Endodermal cell (in vitro differentiated cells): Measurements from ENCODE around the gene WNT5A. TPM values are rescaled to one million over a fixed set of nuclear protein-coding genes. Genes with fewer than 3 reads are reported as not detected.

Experiments used
- DNase-seq: peaks from one replicate; pipeline ENCODE4 v3.0.0-alpha.2; 2017
- H3K27ac ChIP-seq: 2 replicates; pipeline ENCODE4 v1.5.1; 2013; ENCODE audit warnings: mild to moderate bottlenecking, low read depth, low read length, moderate library complexity
- H3K27me3 ChIP-seq: 2 replicates; pipeline ENCODE4 v1.6.1; 2013; ENCODE audit warnings: mild to moderate bottlenecking, low read length, moderate library complexity; ENCODE audit not compliant: insufficient read depth, control insufficient read depth, poor library complexity, severe bottlenecking
- H3K36me3 ChIP-seq: 2 replicates; pipeline ENCODE4 v1.7.0; 2013; ENCODE audit warnings: mild to moderate bottlenecking, low read length, moderate library complexity; ENCODE audit not compliant: control insufficient read depth, insufficient read depth
- H3K4me1 ChIP-seq: one replicate; pipeline ENCODE4 v1.7.0; 2013; ENCODE audit warnings: low read length; ENCODE audit not compliant: control insufficient read depth, insufficient read depth
- H3K4me3 ChIP-seq: 2 replicates; pipeline ENCODE4 v1.5.1; 2013; ENCODE audit warnings: mild to moderate bottlenecking, low read length, moderate library complexity
- H3K9ac ChIP-seq: 2 replicates; pipeline ENCODE4 v1.6.1; 2013; ENCODE audit warnings: mild to moderate bottlenecking, low read length, moderate library complexity; ENCODE audit not compliant: poor library complexity, severe bottlenecking; ENCODE audit errors: extremely low read depth
- H3K9me3 ChIP-seq: 2 replicates; pipeline ENCODE4 v1.6.1; 2013; ENCODE audit warnings: mild to moderate bottlenecking, low read length, moderate library complexity; ENCODE audit not compliant: control insufficient read depth
- H3K27ac Mint-ChIP-seq: 2 replicates; pipeline ENCODE4 v1.8.0; 2020; ENCODE audit warnings: mixed read lengths
- H3K27me3 Mint-ChIP-seq: 2 replicates; pipeline ENCODE4 v1.8.0; 2021; ENCODE audit warnings: mild to moderate bottlenecking, mixed read lengths; ENCODE audit not compliant: insufficient read depth
- H3K36me3 Mint-ChIP-seq: 2 replicates; pipeline ENCODE4 v1.8.0; 2020; ENCODE audit warnings: low read depth, mixed read lengths
- H3K4me1 Mint-ChIP-seq: 2 replicates; pipeline ENCODE4 v1.8.0; 2020; ENCODE audit warnings: mixed read lengths
- H3K4me3 Mint-ChIP-seq: 2 replicates; pipeline ENCODE4 v1.8.0; 2020; ENCODE audit warnings: mild to moderate bottlenecking, moderate library complexity, mixed read lengths
- H3K9me3 Mint-ChIP-seq: 2 replicates; pipeline ENCODE4 v1.8.0; 2020; ENCODE audit warnings: mild to moderate bottlenecking, mixed read lengths
- CTCF ChIP-seq: fragments of 200-600 bp; sonication (generic); conservative IDR thresholded peaks from 2 replicates; pipeline ENCODE4 v1.5.0; 2021; ENCODE audit warnings: antibody characterized with exemption, mild to moderate bottlenecking
- WGBS, 2 experiments: methylation state at CpG; one replicate each; pipeline versions ENCODE4 v1.1.5 to v1.1.7; 2013; ENCODE audit warnings: missing lambda C conversion rate in 2 of 2, mixed read lengths in 1 of 2; ENCODE audit not compliant: insufficient coverage in 1 of 2, insufficient read length in 1 of 2; 5-methylcytosine and 5-hydroxymethylcytosine counted together
- total RNA-seq, 2 donors: library from RNA; stranded (reverse); fragmentation: NEBNext Ultra II Directional in 1 of 2; extraction: Animal tissue kit (Norgen Biotek cat#: 25700) in 1 of 2; gene quantifications; 2 replicates in 1 of 2; 3 replicates in 1 of 2; pipeline ENCODE4 v1.2.1, GENCODE V29; 2021

The WNT5A gene
- total RNA-seq, 2 donors from 2014 or later: 0.92 to 1.4 TPM

- H3K4me3 Mint-ChIP-seq: no peak overlapping the region
- Histone ChIP-seq H3K36me3 (no peaks in the 10 kb centered on the region), H3K4me3 (no peak overlapping the region), H3K9ac (no peak overlapping the region), H3K9me3 (no peaks in the 10 kb centered on the region), H3K27me3 (peaks cover 5% of the 10 kb centered on the region), H3K27ac (no peak overlapping the region), H3K4me1 (peaks cover 11% of the 10 kb centered on the region)
- no peaks in the 10 kb centered on the region for H3K36me3 Mint-ChIP-seq
- no peaks in the 10 kb centered on the region for H3K9me3 Mint-ChIP-seq
- TF ChIP-seq CTCF: no peak
- WGBS, 2 experiments: 89 to 94% methylated on average over 4 to 6 of the region's 6 CpGs
- no peak overlapping the region for H3K27ac Mint-ChIP-seq
- H3K4me1 Mint-ChIP-seq: peaks cover 26% of the 10 kb centered on the region
- no peak for DNase-seq
- peaks cover 5% of the 10 kb centered on the region for H3K27me3 Mint-ChIP-seq
These were observed 31.3 kb upstream of the WNT5A start for GRCh38 chr3:55518451-55518850.

GRCh38 chr3:55516392-55517030, 29.4 kb upstream of the WNT5A start:
- H3K27ac Mint-ChIP-seq: no peak overlapping the region
- TF ChIP-seq CTCF: no peak
- no peak overlapping the region for H3K4me3 Mint-ChIP-seq
- WGBS, 2 experiments: 81 to 86% methylated on average over 6 to 10 of the region's 10 CpGs
- Histone ChIP-seq H3K4me1 (peaks cover 3% of the 10 kb centered on the region), H3K36me3 (no peaks in the 10 kb centered on the region), H3K27me3 (no peaks in the 10 kb centered on the region), H3K4me3 (no peak overlapping the region), H3K9me3 (no peaks in the 10 kb centered on the region), H3K27ac (no peak overlapping the region), H3K9ac (no peak overlapping the region)
- H3K36me3 Mint-ChIP-seq: no peaks in the 10 kb centered on the region
- H3K4me1 Mint-ChIP-seq: peaks cover 22% of the 10 kb centered on the region
- DNase-seq: no peak
- H3K9me3 Mint-ChIP-seq: no peaks in the 10 kb centered on the region
- H3K27me3 Mint-ChIP-seq: peaks cover 2% of the 10 kb centered on the region

GRCh38 chr3:55515550-55516246, 28.6 kb upstream of the WNT5A start:
- Mint-ChIP-seq H3K4me1 (peaks cover 14% of the 10 kb centered on the region), H3K9me3 (no peaks in the 10 kb centered on the region), H3K27ac (no peak overlapping the region), H3K36me3 (no peaks in the 10 kb centered on the region), H3K4me3 (no peak overlapping the region), H3K27me3 (peaks cover 4% of the 10 kb centered on the region)
- Histone ChIP-seq H3K27me3 (no peaks in the 10 kb centered on the region), H3K36me3 (no peaks in the 10 kb centered on the region), H3K4me3 (no peak overlapping the region), H3K9me3 (no peaks in the 10 kb centered on the region), H3K27ac (no peak overlapping the region), H3K4me1 (no peaks in the 10 kb centered on the region), H3K9ac (no peak overlapping the region)
- no peak for DNase-seq
- 79 to 88% methylated on average over 10 to 14 of the region's 14 CpGs for WGBS, 2 experiments
- no peak for TF ChIP-seq CTCF
